Caco-2 (cell line): ENCODE data around the gene MAP2K4. TPM values are rescaled to one million over a fixed set of nuclear protein-coding genes. Genes with fewer than 3 reads are reported as not detected.

Experiments used
- BruUV-seq: library from RNA; stranded (reverse); fragments of 400-500 nt; replicated peaks from 2 replicates; lab custom pipeline; 2021; lab: Mats Ljungman, UMichigan
- CTCF ChIA-PET: fragments of 300-600 bp; sonication (Branson Sonifier 250); formaldehyde crosslinking; loops from one replicate; lab custom pipeline; 2022; ENCODE audit warnings: antibody characterized with exemption; lab: Charles Lee
- POLR2A ChIA-PET: fragments of 300-600 bp; sonication (Branson Sonifier 250); formaldehyde crosslinking; loops from one replicate; lab custom pipeline; 2022; ENCODE audit warnings: antibody characterized with exemption; lab: Charles Lee
- DNase-seq, 2 experiments: peaks; one replicate each; pipeline versions ENCODE4 v3.0.0 to v3.0.0-alpha.2; 2020 to 2022
- H3K27me3 ChIP-seq: replicated peaks from 2 replicates; pipeline ENCODE4 v1.6.0; 2011; ENCODE audit warnings: low read length; ENCODE audit not compliant: control insufficient read depth, insufficient read depth
- H3K36me3 ChIP-seq: 2 replicates; pipeline ENCODE4 v1.5.1; 2011; ENCODE audit warnings: low read length; ENCODE audit not compliant: control insufficient read depth, insufficient read depth
- H3K4me1 ChIP-seq: fragments of 250-450 bp; sonication (Bioruptor Pico); 2 replicates; pipeline ENCODE4 v1.5.1; 2020; ENCODE audit warnings: mild to moderate bottlenecking
- H3K4me3 ChIP-seq: 2 replicates; pipeline ENCODE4 v1.5.1; 2011; ENCODE audit warnings: low read depth, mild to moderate bottlenecking, control low read depth, low read length
- H3K9me3 ChIP-seq: fragments of 250-450 bp; sonication (Bioruptor Pico); 2 replicates; pipeline ENCODE4 v1.5.1; 2020; ENCODE audit warnings: mild to moderate bottlenecking, moderate library complexity
- H3K27ac Mint-ChIP-seq: one replicate; pipeline ENCODE4 v1.8.0; 2022; ENCODE audit warnings: mixed read lengths; ENCODE audit not compliant: unreplicated experiment
- H3K27me3 Mint-ChIP-seq: one replicate; pipeline ENCODE4 v1.8.0; 2022; ENCODE audit warnings: mixed read lengths; ENCODE audit not compliant: insufficient read depth, unreplicated experiment
- H3K36me3 Mint-ChIP-seq: one replicate; pipeline ENCODE4 v1.8.0; 2022; ENCODE audit warnings: mild to moderate bottlenecking, mixed read lengths; ENCODE audit not compliant: insufficient read depth, unreplicated experiment
- H3K4me1 Mint-ChIP-seq: one replicate; pipeline ENCODE4 v1.8.0; 2022; ENCODE audit warnings: low read depth, mixed read lengths; ENCODE audit not compliant: unreplicated experiment
- H3K4me3 Mint-ChIP-seq: one replicate; pipeline ENCODE4 v1.8.0; 2022; ENCODE audit warnings: mild to moderate bottlenecking, moderate library complexity, mixed read lengths; ENCODE audit not compliant: unreplicated experiment
- H3K9me3 Mint-ChIP-seq: one replicate; pipeline ENCODE4 v1.8.0; 2022; ENCODE audit warnings: mixed read lengths; ENCODE audit not compliant: unreplicated experiment
- intact Hi-C: fragments of 100-400 bp; cut with micrococcal nuclease; formaldehyde crosslinking; loops from one replicate; pipeline ENCODE4 v1.10.0; 2022; ENCODE audit not compliant: unreplicated experiment
- total RNA-seq: library from RNA; stranded (reverse); gene quantifications from 2 replicates; pipeline ENCODE4 v1.2.3, GENCODE V29; 2022
- TF ChIP-seq, protein P1 (sequence below), 2 experiments: fragments of 200-600 bp in 1 of 2; IDR thresholded peaks; 1 replicate in 1 of 2; 2 replicates in 1 of 2; pipeline versions ENCODE4 v1.5.1 to v1.8.0; 2011 to 2022; ENCODE audit warnings: antibody characterized with exemption in 1 of 2, control low read depth in 1 of 2, inconsistent platforms in 1 of 2, low read depth in 1 of 2, low read length in 1 of 2, mild to moderate bottlenecking in 1 of 2, moderate library complexity in 1 of 2; ENCODE audit not compliant: insufficient read depth in 1 of 2, severe bottlenecking in 1 of 2, unreplicated experiment in 1 of 2

MAP2K4 gene
- total RNA-seq, 1 experiment from 2014 or later, result 20.9 TPM

DNA sequence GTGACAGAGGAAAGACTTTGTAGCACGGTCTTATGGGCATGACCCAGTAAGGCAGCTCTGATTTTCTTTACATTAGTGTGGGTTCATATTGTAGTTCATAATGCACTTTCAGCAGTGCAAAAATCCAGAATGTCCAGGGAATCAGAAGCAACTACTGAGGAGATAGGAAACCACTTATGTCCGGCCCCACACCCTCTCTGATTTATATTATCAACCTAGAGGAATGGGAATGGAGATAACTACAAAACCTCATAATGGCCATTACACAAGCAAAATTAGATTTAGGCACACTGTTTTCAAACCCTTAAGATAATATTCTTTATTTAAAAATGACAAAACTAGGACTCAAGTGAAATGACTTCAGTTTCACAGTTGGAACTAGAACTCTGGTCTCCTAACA, 7.9 kb downstream of the MAP2K4 start:
- intact Hi-C loops, result no loop called here
- TF ChIP-seq, protein P1, sequence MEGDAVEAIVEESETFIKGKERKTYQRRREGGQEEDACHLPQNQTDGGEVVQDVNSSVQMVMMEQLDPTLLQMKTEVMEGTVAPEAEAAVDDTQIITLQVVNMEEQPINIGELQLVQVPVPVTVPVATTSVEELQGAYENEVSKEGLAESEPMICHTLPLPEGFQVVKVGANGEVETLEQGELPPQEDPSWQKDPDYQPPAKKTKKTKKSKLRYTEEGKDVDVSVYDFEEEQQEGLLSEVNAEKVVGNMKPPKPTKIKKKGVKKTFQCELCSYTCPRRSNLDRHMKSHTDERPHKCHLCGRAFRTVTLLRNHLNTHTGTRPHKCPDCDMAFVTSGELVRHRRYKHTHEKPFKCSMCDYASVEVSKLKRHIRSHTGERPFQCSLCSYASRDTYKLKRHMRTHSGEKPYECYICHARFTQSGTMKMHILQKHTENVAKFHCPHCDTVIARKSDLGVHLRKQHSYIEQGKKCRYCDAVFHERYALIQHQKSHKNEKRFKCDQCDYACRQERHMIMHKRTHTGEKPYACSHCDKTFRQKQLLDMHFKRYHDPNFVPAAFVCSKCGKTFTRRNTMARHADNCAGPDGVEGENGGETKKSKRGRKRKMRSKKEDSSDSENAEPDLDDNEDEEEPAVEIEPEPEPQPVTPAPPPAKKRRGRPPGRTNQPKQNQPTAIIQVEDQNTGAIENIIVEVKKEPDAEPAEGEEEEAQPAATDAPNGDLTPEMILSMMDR (IDR thresholded peaks at IDR 0.05; ENCODE audit: insufficient read depth in 1 of 2, low read depth in 1 of 2, low read length in 1 of 2, severe bottlenecking in 1 of 2, unreplicated experiment in 1 of 2), result no peak
- H3K4me3 ChIP-seq, result no peak overlapping the region
- no peaks in the 10 kb centered on the region for H3K36me3 ChIP-seq
- no peak for DNase-seq
- BruUV-seq, result no TSS peak
- POLR2A ChIA-PET, result no interaction called here
- Mint-ChIP-seq H3K27ac (no peak overlapping the region), H3K36me3 (no peaks in the 10 kb centered on the region), H3K4me1 (no peaks in the 10 kb centered on the region), H3K4me3 (no peak overlapping the region), H3K27me3 (no peaks in the 10 kb centered on the region), H3K9me3 (no peaks in the 10 kb centered on the region)
- no peaks in the 10 kb centered on the region for H3K9me3 ChIP-seq
- H3K27me3 ChIP-seq, result no peaks in the 10 kb centered on the region
- CTCF ChIA-PET, result no interaction called here
- H3K4me1 ChIP-seq, result 0 out of 2 replicates have a peak, but pooled peaks cover 5% of the 10 kb centered on the region

- Mint-ChIP-seq H3K27ac (no peak overlapping the region), H3K9me3 (no peaks in the 10 kb centered on the region), H3K4me3 (no peak overlapping the region), H3K36me3 (no peaks in the 10 kb centered on the region), H3K4me1 (no peaks in the 10 kb centered on the region), H3K27me3 (no peaks in the 10 kb centered on the region)
- TF ChIP-seq, protein P1 (IDR thresholded peaks at IDR 0.05; ENCODE audit: insufficient read depth in 1 of 2, low read depth in 1 of 2, low read length in 1 of 2, severe bottlenecking in 1 of 2, unreplicated experiment in 1 of 2), result no peak
- Histone ChIP-seq H3K4me1 (no peaks in the 10 kb centered on the region; the same call in 1 of the 2 replicates), H3K9me3 (no peaks in the 10 kb centered on the region), H3K27me3 (no peaks in the 10 kb centered on the region), H3K4me3 (no peak overlapping the region), H3K36me3 (no peaks in the 10 kb centered on the region)
- BruUV-seq, result no TSS peak
- CTCF ChIA-PET, result no interaction called here
- POLR2A ChIA-PET, result no interaction called here
- DNase-seq, result no peak
- intact Hi-C loops, result no loop called here
Measured at GRCh38 chr17:12034538-12034937, 13.9 kb downstream of the MAP2K4 start.

- H3K36me3 ChIP-seq, result no peaks in the 10 kb centered on the region
- H3K27ac Mint-ChIP-seq, result no peak overlapping the region
- no peak overlapping the region for H3K4me3 Mint-ChIP-seq
- H3K27me3 Mint-ChIP-seq, result no peaks in the 10 kb centered on the region
- BruUV-seq, result no TSS peak
- no peaks in the 10 kb centered on the region for H3K4me1 Mint-ChIP-seq
- TF ChIP-seq, protein P1 (IDR thresholded peaks at IDR 0.05; ENCODE audit: insufficient read depth in 1 of 2, low read depth in 1 of 2, low read length in 1 of 2, severe bottlenecking in 1 of 2, unreplicated experiment in 1 of 2), result no peak
- ChIA-PET POLR2A (no interaction called here), CTCF (no interaction called here)
- no peak overlapping the region for H3K4me3 ChIP-seq
- no peaks in the 10 kb centered on the region for H3K9me3 ChIP-seq
- no peaks in the 10 kb centered on the region for H3K27me3 ChIP-seq
- H3K36me3 Mint-ChIP-seq, result no peaks in the 10 kb centered on the region
- intact Hi-C loops, result no loop called here
- no peaks in the 10 kb centered on the region; the same call in 1 of the 2 replicates for H3K4me1 ChIP-seq
- H3K9me3 Mint-ChIP-seq, result no peaks in the 10 kb centered on the region
- no peak for DNase-seq
Measured at GRCh38 chr17:12035673-12036072, 15.0 kb downstream of the MAP2K4 start.
